Spleen (tissue), 11 donors: ENCODE measurements around the gene ZNF773. TPM values are rescaled to one million over a fixed set of nuclear protein-coding genes. Genes with fewer than 3 reads are reported as not detected.
"Not testable (repeated sequence)": the region's sequence is repeated elsewhere in the genome, so short reads cannot be mapped to it uniquely, and the experiment has no call there.

Source experiments
- DNase-seq: peaks from one replicate; pipeline ENCODE4 v3.0.0-alpha.2; 2020
- H3K27ac ChIP-seq, 8 donors: fragments of 200-600 bp; sonication (generic) in 7 of 8; 1 replicate in 4 of 8; 2 replicates in 4 of 8; pipeline versions ENCODE4 v1.5.0 to v1.8.0; 2016 to 2021; ENCODE audit warnings: inconsistent platforms in 4 of 8, mild to moderate bottlenecking in 4 of 8, moderate library complexity in 1 of 8
- H3K27me3 ChIP-seq, 7 donors: fragments of 200-600 bp; sonication (generic) in 6 of 7; replicated peaks in 1 of 7; 1 replicate in 4 of 7; 2 replicates in 3 of 7; pipeline versions ENCODE4 v1.5.0 to v1.8.0; 2016 to 2021; ENCODE audit warnings: inconsistent platforms in 3 of 7, mild to moderate bottlenecking in 1 of 7
- H3K36me3 ChIP-seq, 6 donors: fragments of 200-600 bp; sonication (generic) in 5 of 6; 1 replicate in 4 of 6; 2 replicates in 2 of 6; pipeline versions ENCODE4 v1.5.0 to v1.8.0; 2016 to 2021; ENCODE audit warnings: inconsistent platforms in 2 of 6
- H3K4me1 ChIP-seq, 6 donors: fragments of 200-600 bp; sonication (generic) in 5 of 6; 1 replicate in 3 of 6; 2 replicates in 3 of 6; pipeline versions ENCODE4 v1.5.0 to v1.8.0; 2016 to 2021; ENCODE audit warnings: inconsistent platforms in 3 of 6
- H3K4me3 ChIP-seq, 8 donors: fragments of 200-600 bp; sonication (generic) in 7 of 8; 1 replicate in 4 of 8; 2 replicates in 4 of 8; pipeline versions ENCODE4 v1.5.0 to v1.8.0; 2016 to 2021; ENCODE audit warnings: inconsistent platforms in 4 of 8, mild to moderate bottlenecking in 4 of 8, moderate library complexity in 2 of 8
- H3K9me3 ChIP-seq, 8 donors: fragments of 200-600 bp; sonication (generic) in 7 of 8; 1 replicate in 4 of 8; 2 replicates in 4 of 8; pipeline versions ENCODE4 v1.5.0 to v1.8.0; 2016 to 2021; ENCODE audit warnings: inconsistent platforms in 4 of 8
- CTCF ChIP-seq, 11 experiments: fragments of 200-600 bp in 7 of 11; fragments of 450-650 bp in 4 of 11; sonication (generic) in 4 of 11; IDR thresholded peaks in 8 of 11; conservative IDR thresholded peaks in 3 of 11; 1 replicate in 7 of 11; 2 replicates in 4 of 11; pipeline versions ENCODE4 v1.4.0 to v1.8.0; 2016 to 2021; ENCODE audit warnings: antibody characterized with exemption in 11 of 11, inconsistent platforms in 4 of 11, mild to moderate bottlenecking in 1 of 11
- POLR2A ChIP-seq, 3 donors: fragments of 450-650 bp; IDR thresholded peaks; one replicate each; pipeline ENCODE4 v1.5.1; 2017; ENCODE audit warnings: antibody characterized with exemption in 3 of 3, mild to moderate bottlenecking in 1 of 3
- POLR2AphosphoS5 ChIP-seq, 3 donors: sonication (generic); formaldehyde crosslinking; IDR thresholded peaks; one replicate each; pipeline ENCODE4 v1.5.1; 2017; ENCODE audit warnings: antibody characterized with exemption in 3 of 3
- WGBS, 5 donors: extraction: QIAGEN DNeasy Blood & Tissue Kit in 3 of 5; methylation state at CpG; one replicate each; pipeline versions ENCODE4 v1.1.5 to v1.1.7; 2013 to 2018; 5-methylcytosine and 5-hydroxymethylcytosine counted together
- intact Hi-C: fragments of 100-400 bp; cut with DNase I; formaldehyde crosslinking; loops from one replicate; pipeline ENCODE4 v1.15.0; 2023; ENCODE audit warnings: low total_unique reads
- polyA plus RNA-seq, 3 donors: library from polyadenylated mRNA; stranded (reverse); fragments of 200-250 nt; gene quantifications; one replicate each; pipeline ENCODE4 v1.2.1, GENCODE V29; 2013
- total RNA-seq, 7 donors: library from RNA; depleted of rRNA in 3 of 7; stranded (reverse); fragments of >200 nt in 3 of 7; fragmentation: NEBNext Ultra II Directional in 4 of 7; extraction: Animal tissue kit (Norgen Biotek cat#: 25700) in 4 of 7; gene quantifications; one replicate each; pipeline versions ENCODE4 v1.1.0 to v1.2.1, GENCODE V29; 2016 to 2021
- donor health status: healthy with polysubstance abuse.
- donor health status: DM: no; HTN: no; CAD: no; lungs with moderate emphysema.
- donor health status: DM: no; HTN: no; CAD: no.
- donor health status: Bipolar disorder and iron deficiency.
- donor health status: healthy.
- donor health status: DM: no; HTN: no; CAD: no.
- donor health status: DM: yes; HTN: yes; CAD: no.

The ZNF773 gene
- total and polyA plus RNA-seq, 10 donors, result 3.0 to 25.2 (median 13.5) TPM

DNA sequence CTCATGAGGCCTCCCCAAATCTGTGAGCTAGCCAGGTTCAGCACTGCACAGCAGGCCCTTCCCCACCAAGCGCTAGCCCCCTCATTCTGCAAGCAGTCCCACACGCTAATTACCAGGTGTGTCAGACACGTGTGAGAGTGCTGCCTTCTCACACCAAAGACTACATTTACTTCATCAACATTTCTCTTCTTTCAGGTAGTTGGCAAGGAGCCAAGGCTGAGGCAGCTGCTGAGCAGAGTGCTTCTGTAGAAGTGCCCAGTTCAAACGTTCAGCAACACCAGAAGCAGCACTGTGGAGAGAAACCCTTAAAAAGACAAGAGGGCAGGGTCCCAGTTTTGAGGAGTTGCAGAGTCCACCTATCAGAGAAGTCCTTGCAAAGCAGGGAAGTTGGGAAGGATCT, 6.4 kb downstream of the ZNF773 start:
- Histone ChIP-seq H3K4me3 (no peak overlapping the region), H3K27ac (no peak overlapping the region), H3K27me3 (no peaks in the 10 kb centered on the region), H3K9me3 (peaks cover 0 to 96% (median 90%) of the 10 kb centered on the region in 8 donors), H3K4me1 (peaks cover 0 to 17% (median 2%) of the 10 kb centered on the region in 6 donors), H3K36me3 (peaks cover 10 to 86% (median 46%) of the 10 kb centered on the region in 6 donors)
- 68 to 96% (median 95%) methylated on average over 4 of the region's 4 CpGs for WGBS, 5 donors
- intact Hi-C loops, result no loop called here
- TF ChIP-seq CTCF (IDR thresholded peaks at IDR 0.05 in 8 of 11, conservative IDR thresholded peaks at IDR 0.05 in 3 of 11) (no peak), POLR2AphosphoS5 (IDR thresholded peaks at IDR 0.05) (no peak), POLR2A (IDR thresholded peaks at IDR 0.05) (no peak)
- DNase-seq, result no peak

GRCh38 chr19:57511484-57511883, 11.7 kb downstream of the ZNF773 start:
- DNase-seq, result no peak
- Histone ChIP-seq H3K27ac (no peak overlapping the region), H3K27me3 (no peaks in the 10 kb centered on the region), H3K36me3 (peaks cover 8 to 83% (median 44%) of the 10 kb centered on the region in 6 donors), H3K4me3 (no peak overlapping the region), H3K9me3 (peaks cover 13 to 100% (median 100%) of the 10 kb centered on the region in 8 donors), H3K4me1 (no peaks in the 10 kb centered on the region)
- intact Hi-C loops, result no loop called here
- TF ChIP-seq POLR2A (IDR thresholded peaks at IDR 0.05) (no peak), POLR2AphosphoS5 (IDR thresholded peaks at IDR 0.05) (no peak), CTCF (IDR thresholded peaks at IDR 0.05 in 8 of 11, conservative IDR thresholded peaks at IDR 0.05 in 3 of 11) (no peak)

DNA sequence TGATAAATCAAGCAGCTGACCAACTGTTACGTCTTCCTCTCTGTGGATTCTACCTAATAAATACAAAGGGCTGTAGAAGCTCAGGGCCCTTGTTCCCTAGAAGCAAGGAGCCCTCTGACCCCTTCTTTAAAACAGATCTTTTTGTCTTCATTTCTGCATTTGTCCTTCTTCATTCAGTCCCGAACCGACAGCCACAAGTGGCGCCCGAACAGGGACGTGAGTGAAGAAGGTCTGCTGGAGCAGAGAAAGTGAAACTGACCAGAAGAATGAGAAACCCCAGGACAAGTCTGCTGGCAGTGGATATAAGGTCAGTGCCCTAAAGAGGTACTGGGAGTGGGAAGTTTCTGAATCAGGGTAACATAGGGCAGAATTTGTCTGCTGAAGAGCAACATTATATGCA, 13.1 kb downstream of the ZNF773 start:
- Histone ChIP-seq H3K36me3 (peaks cover 0 to 79% (median 40%) of the 10 kb centered on the region in 6 donors), H3K4me1 (no peaks in the 10 kb centered on the region), H3K27ac (no peak overlapping the region), H3K9me3 (peaks cover 13 to 100% (median 99%) of the 10 kb centered on the region in 8 donors), H3K27me3 (no peaks in the 10 kb centered on the region), H3K4me3 (no peak overlapping the region)
- TF ChIP-seq POLR2A (IDR thresholded peaks at IDR 0.05) (no peak), POLR2AphosphoS5 (IDR thresholded peaks at IDR 0.05) (no peak), CTCF (IDR thresholded peaks at IDR 0.05 in 8 of 11, conservative IDR thresholded peaks at IDR 0.05 in 3 of 11) (no peak)
- intact Hi-C loops, result no loop called here
- WGBS, 5 donors, result 95 to 100% (median 97%) methylated on average over 6 of the region's 6 CpGs
- DNase-seq, result no peak

DNA sequence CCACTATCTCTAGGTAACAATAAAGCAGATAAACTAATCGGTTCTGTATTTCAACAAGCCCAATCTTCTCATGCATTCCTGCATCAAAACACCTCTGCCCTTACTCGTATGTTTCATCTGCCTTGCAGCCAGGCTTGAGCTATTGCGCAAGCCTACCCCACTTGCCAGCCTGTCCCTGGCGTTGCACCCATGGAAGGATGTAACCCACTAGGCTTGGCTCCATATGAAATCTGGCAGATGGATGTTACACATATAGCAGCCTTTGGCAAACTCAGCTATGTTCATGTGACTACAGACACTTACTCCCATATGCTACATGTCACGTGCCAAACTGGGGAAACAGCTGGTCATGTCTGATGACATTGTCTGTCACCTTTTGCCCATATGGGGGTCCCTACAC, 15.5 kb downstream of the ZNF773 start:
- Histone ChIP-seq H3K4me1 (no peaks in the 10 kb centered on the region), H3K4me3 (no peak overlapping the region), H3K36me3 (peaks cover 0 to 60% (median 35%) of the 10 kb centered on the region in 6 donors), H3K27me3 (no peaks in the 10 kb centered on the region), H3K9me3 (peaks cover 13 to 100% (median 98%) of the 10 kb centered on the region in 8 donors), H3K27ac (no peak overlapping the region)
- 86 to 96% (median 96%) methylated on average over 5 of the region's 5 CpGs for WGBS, 5 donors
- TF ChIP-seq POLR2A (IDR thresholded peaks at IDR 0.05), result no peak
- TF ChIP-seq CTCF (IDR thresholded peaks at IDR 0.05 in 8 of 11, conservative IDR thresholded peaks at IDR 0.05 in 3 of 11), result no peak
- no peak for TF ChIP-seq POLR2AphosphoS5 (IDR thresholded peaks at IDR 0.05)
- no peak for DNase-seq
- intact Hi-C loops, result no loop called here

DNA sequence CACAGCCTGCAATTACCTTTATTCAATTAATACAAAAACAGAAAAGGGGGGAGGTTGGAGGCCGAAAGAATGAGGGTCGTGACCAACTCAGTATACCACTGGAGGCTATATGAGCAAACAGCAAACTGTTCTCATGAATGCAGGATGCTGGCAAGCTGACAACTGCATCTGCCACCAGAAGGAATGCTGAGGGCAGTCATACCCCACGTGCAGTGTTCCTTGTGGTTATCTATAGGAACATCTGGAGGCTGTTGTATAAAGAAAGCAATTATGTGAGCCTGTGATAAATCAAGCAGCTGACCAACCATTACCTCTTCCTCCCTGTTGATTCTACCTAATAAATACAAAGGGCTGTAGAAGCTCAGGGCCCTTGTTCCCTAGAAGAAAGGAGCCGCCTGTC, 18.3 kb downstream of the ZNF773 start:
- Histone ChIP-seq H3K9me3 (peaks cover 3 to 99% (median 89%) of the 10 kb centered on the region in 8 donors), H3K36me3 (peaks cover 0 to 53% (median 33%) of the 10 kb centered on the region in 6 donors)
- intact Hi-C loops, H3K27me3 ChIP-seq, DNase-seq, H3K27ac ChIP-seq, H3K4me1 ChIP-seq, H3K4me3 ChIP-seq: not testable (repeated sequence)
- 83 to 91% (median 90%) methylated on average over 4 of the region's 4 CpGs for WGBS, 5 donors
